ENCODE data around the gene ANKZF1.

The ANKZF1 gene

GRCh38 chr2:219210196-219210885 is 19.3 kb upstream of the ANKZF1 start:
- Histone ChIP-seq H3K9me3 (ENCODE audit: low read length) (no peaks in the 10 kb centered on the region), H3K36me3 (ENCODE audit: insufficient read depth, low read length) (peaks cover 73% of the 10 kb centered on the region), H3K4me1 (ENCODE audit: insufficient read depth, low read length, severe bottlenecking) (peaks cover 21% of the 10 kb centered on the region), H3K27ac (ENCODE audit: low read depth, low read length, poor library complexity, severe bottlenecking) (no peak overlapping the region), H2AFZ (ENCODE audit: low read length) (no peak overlapping the region), H3K9ac (ENCODE audit: low read length) (no peak overlapping the region), H4K20me1 (ENCODE audit: insufficient read depth, low read length) (no peaks in the 10 kb centered on the region), H3K27me3 (ENCODE audit: insufficient read depth, low read length) (no peaks in the 10 kb centered on the region), H3K9me2 (ENCODE audit: low read depth, low read length) (no peaks in the 10 kb centered on the region), H3K4me2 (ENCODE audit: low read length) (no peak overlapping the region), H3K4me3 (ENCODE audit: low read depth, low read length, poor library complexity, severe bottlenecking) (no peak overlapping the region), H3K79me2 (ENCODE audit: insufficient read depth, low read length) (no peaks in the 10 kb centered on the region), H3F3A (ENCODE audit: insufficient read depth, low read length) (0 out of 2 replicates have a peak, but pooled peaks cover 3% of the 10 kb centered on the region)
- no peak for TF ChIP-seq EZH2 (IDR thresholded peaks at IDR 0.05; ENCODE audit: borderline replicate concordance, low read length)
- no peak for TF ChIP-seq CTCF (IDR thresholded peaks at IDR 0.05; ENCODE audit: low read length)

GRCh38 chr2:219210886-219211362 is 18.7 kb upstream of the ANKZF1 start:
- no peaks in the 10 kb centered on the region for H4K20me1 ChIP-seq (ENCODE audit: insufficient read depth, low read length)
- no peaks in the 10 kb centered on the region for H3K79me2 ChIP-seq (ENCODE audit: insufficient read depth, low read length)
- H3K27me3 ChIP-seq (ENCODE audit: insufficient read depth, low read length) = no peaks in the 10 kb centered on the region
- peaks cover 76% of the 10 kb centered on the region for H3K36me3 ChIP-seq (ENCODE audit: insufficient read depth, low read length)
- no peak overlapping the region for H3K4me2 ChIP-seq (ENCODE audit: low read length)
- H3K27ac ChIP-seq (ENCODE audit: low read depth, low read length, poor library complexity, severe bottlenecking) = peak overlapping the region; percentile 45
- H3K9me3 ChIP-seq (ENCODE audit: low read length) = no peaks in the 10 kb centered on the region
- no peaks in the 10 kb centered on the region for H3K9me2 ChIP-seq (ENCODE audit: low read depth, low read length)
- H3K4me1 ChIP-seq (ENCODE audit: insufficient read depth, low read length, severe bottlenecking) = peaks cover 19% of the 10 kb centered on the region
- H3K4me3 ChIP-seq (ENCODE audit: low read depth, low read length, poor library complexity, severe bottlenecking) = no peak overlapping the region
- no peak overlapping the region for H2AFZ ChIP-seq (ENCODE audit: low read length)
- TF ChIP-seq EZH2 (IDR thresholded peaks at IDR 0.05; ENCODE audit: borderline replicate concordance, low read length) (no peak), CTCF (IDR thresholded peaks at IDR 0.05; ENCODE audit: low read length) (no peak)
- H3K9ac ChIP-seq (ENCODE audit: low read length) = no peak overlapping the region; the same call in 1 of the 2 replicates
- 0 out of 2 replicates have a peak, but pooled peaks cover 3% of the 10 kb centered on the region for H3F3A ChIP-seq (ENCODE audit: insufficient read depth, low read length)

- no peaks in the 10 kb centered on the region for H4K20me1 ChIP-seq (ENCODE audit: insufficient read depth, low read length)
- H3K4me1 ChIP-seq (ENCODE audit: insufficient read depth, low read length, severe bottlenecking) = peaks cover 15% of the 10 kb centered on the region
- peaks cover 79% of the 10 kb centered on the region for H3K36me3 ChIP-seq (ENCODE audit: insufficient read depth, low read length)
- no peak overlapping the region for H3K27ac ChIP-seq (ENCODE audit: low read depth, low read length, poor library complexity, severe bottlenecking)
- no peaks in the 10 kb centered on the region for H3K79me2 ChIP-seq (ENCODE audit: insufficient read depth, low read length)
- H3K27me3 ChIP-seq (ENCODE audit: insufficient read depth, low read length) = no peaks in the 10 kb centered on the region
- H2AFZ ChIP-seq (ENCODE audit: low read length) = no peak overlapping the region
- TF ChIP-seq EZH2 (IDR thresholded peaks at IDR 0.05; ENCODE audit: borderline replicate concordance, low read length) (no peak), CTCF (IDR thresholded peaks at IDR 0.05; ENCODE audit: low read length) (no peak)
- 0 out of 2 replicates have a peak, but pooled peaks cover 3% of the 10 kb centered on the region for H3F3A ChIP-seq (ENCODE audit: insufficient read depth, low read length)
- H3K4me2 ChIP-seq (ENCODE audit: low read length) = no peak overlapping the region
- H3K9me3 ChIP-seq (ENCODE audit: low read length) = no peaks in the 10 kb centered on the region
- H3K9me2 ChIP-seq (ENCODE audit: low read depth, low read length) = no peaks in the 10 kb centered on the region
- no peak overlapping the region for H3K4me3 ChIP-seq (ENCODE audit: low read depth, low read length, poor library complexity, severe bottlenecking)
- no peak overlapping the region for H3K9ac ChIP-seq (ENCODE audit: low read length)
Measured at GRCh38 chr2:219213026-219213415, 16.6 kb upstream of the ANKZF1 start.
